Cardiac fibroblast (primary cell): ENCODE data around the gene GPN3.

Experiments used
- DNase-seq, 2 donors: peaks; one replicate each; pipeline versions ENCODE4 v3.0.0 to v3.0.0-alpha.2; 2010; ENCODE audit warnings: low read depth in 2 of 2
- H3K4me3 ChIP-seq, 2 donors: replicated peaks in 1 of 2; 1 replicate in 1 of 2; 2 replicates in 1 of 2; pipeline ENCODE4 v1.5.1; 2011; ENCODE audit warnings: low read depth in 2 of 2, low read length in 2 of 2, mild to moderate bottlenecking in 2 of 2, moderate library complexity in 1 of 2
- CTCF ChIP-seq: IDR thresholded peaks from one replicate; pipeline ENCODE4 v1.5.1; 2011; ENCODE audit warnings: low read depth, mild to moderate bottlenecking, low read length, inconsistent platforms

GPN3 gene

DNA sequence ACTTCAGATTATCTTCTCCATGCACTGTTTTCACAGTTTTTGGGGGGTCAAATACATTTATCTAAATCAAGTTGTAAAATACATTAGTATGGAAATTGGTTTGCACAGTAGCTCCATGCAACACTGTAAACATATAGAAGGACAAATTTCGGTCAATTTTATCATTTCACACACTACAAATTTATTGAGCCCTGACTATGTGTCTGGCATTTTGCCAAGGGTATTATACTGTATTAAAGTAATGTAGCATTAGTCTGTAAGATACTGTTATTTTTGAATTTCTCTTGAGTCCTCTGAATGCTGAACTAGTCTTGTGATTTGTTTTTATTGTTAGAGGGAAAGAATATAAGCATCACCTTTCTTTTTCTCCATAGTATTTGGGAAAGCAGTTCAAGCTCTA, 35.4 kb upstream of the GPN3 start:
- no peak overlapping the region for H3K4me3 ChIP-seq
- TF ChIP-seq CTCF = no peak
- DNase-seq = no peak

DNA sequence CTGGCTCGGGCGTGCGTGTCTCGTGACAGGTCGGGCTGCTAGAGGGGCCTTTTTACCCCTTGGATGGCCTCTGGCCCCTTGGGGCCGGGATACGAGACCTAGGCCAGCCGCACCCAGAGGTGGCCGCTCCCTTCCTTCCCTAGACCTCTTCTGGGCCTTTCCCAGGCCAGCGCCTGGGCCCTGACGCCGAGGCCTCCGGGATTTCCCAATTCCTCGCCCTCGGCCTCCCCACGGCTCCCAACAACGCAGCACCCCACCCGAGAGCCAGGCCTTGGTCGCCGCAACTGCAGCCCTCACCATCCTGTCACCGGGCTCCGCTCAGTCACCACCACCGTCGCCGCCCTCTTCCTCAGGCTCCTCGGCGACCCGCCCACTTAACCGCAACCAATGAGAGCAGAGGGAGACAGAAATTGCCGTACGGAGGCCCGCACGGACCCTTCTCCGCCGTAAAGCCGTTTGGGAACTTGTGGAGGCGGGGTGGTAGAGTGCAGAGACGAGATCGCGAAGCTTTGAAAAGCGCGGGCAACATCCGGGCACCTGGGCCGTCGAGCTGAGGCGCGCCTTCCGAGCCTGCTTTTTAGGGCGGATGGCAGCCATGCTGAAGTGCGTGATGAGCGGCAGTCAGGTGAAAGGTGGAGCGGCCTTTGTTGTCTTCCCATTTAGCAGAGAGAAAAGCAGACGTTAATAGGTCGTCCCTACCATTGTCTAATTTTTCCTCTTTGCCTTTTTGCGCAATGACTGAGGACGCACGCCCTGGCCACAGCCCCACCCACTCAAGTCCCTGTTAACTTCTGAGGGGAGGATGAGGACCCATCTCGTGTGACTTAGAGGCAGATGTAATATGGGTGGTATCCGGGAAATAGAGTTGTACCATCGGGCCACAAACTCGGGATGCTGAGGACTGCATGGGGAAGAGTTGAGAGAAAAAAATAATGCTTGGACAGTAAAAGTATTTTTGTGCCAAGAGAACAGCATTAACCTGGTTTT, 34.0 kb upstream of the GPN3 start, which contains the start of the genes RAD9B and VPS29:
Gene RAD9B, plus strand, starts transcription at position 580 of the 987 bp plus-strand sequence. Its CDS starts 7 bp downstream, at position 587.
Gene VPS29, minus strand, starts transcription at position 360 of the 987 bp plus-strand sequence. Its CDS starts 60 bp downstream, at position 300.
- peak within 1 kb of the TSS; percentile 96 to 100 for H3K4me3 ChIP-seq
- TF ChIP-seq CTCF = no peak
- DNase-seq = peak; percentile 98 to 99

- no peak for TF ChIP-seq CTCF
- DNase-seq = peak; percentile 38 to 66
Observed at GRCh38 chr12:110501399-110501751, 33.3 kb upstream of the GPN3 start.

DNA sequence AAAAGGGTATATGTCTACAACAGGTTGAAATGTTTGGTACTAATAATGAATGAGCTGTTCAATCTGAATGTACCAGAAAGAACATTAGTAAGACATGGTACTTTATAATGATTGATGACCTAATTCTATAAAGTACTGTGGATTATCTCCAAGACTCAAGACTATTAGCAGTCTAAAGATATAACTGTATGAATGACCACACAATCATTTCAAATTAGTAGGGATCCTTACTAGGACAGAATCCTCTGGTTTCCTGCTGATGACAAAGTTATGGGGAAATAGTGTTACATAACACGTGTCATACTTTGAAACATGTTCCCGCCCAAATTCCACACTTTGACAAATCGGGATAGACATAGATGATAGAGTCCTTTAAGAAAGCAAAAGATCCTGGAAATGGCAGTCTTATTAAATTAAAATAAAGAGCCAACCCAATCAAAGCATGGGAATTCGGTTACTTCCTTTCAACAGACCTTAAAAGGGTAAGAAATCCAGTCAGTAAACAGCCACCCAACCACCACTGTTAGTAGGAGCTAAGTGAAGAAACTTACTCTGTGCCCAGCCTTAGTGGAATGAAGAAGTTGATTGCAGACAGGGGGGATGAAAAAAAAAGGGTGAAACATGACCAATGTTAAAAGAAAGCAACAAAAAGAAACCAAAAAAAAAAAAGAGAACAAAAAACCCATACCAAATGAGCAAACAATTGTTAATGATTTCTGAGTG, 31.1 kb upstream of the GPN3 start:
- DNase-seq = peak; percentile 31 to 62
- H3K4me3 ChIP-seq = no peak overlapping the region
- no peak for TF ChIP-seq CTCF

More at GRCh38 chr12:110501399-110501751, 33.3 kb upstream of the GPN3 start:
- H3K4me3 ChIP-seq = peak overlapping the region; percentile 96 to 100

DNA sequence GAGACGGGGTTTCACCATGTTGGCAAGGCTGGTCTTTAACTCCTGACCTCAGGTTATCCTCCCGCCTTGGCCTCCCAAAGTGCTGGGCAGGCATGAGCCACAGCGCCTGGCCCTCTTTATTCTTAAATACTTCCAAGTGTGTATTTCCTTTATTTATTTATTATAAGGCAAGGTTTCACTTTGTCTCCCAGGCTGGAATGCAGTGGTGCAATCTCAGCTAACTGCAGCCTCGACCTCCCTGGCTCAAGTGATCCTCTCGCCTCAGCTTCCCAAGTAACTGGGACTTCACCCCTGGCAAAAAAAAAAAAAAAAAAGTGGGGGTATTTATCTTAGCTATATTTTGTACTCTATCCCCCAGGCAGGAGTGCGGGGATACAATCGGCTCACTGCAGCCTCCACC, 7.4 kb upstream of the GPN3 start:
- no peak for TF ChIP-seq CTCF
- H3K4me3 ChIP-seq = no peak overlapping the region
- no peak for DNase-seq

DNA sequence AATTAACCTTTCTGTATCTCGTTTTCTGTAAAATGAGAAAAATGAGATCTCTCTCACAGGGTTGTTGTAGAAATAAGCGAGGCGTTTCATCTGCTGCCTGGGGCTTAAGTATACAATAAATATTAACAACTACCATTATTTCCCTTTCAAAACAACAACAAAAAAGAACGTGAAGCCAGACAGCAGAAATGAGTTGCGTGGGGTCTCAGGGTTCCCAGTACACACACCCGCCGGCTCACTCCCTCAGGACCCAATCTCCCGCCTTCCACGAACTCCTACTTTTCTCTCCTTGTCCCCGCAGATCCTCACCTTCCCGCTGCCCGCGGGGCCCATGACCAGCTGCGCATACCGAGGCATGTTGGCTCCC, 227 bp downstream of the GPN3 start:
- no peak for DNase-seq
- peak overlapping the region; percentile 72 to 78 for H3K4me3 ChIP-seq
- no peak for TF ChIP-seq CTCF
